Measurements from ENCODE around the gene SEMA7A. TPM values are rescaled to one million over a fixed set of nuclear protein-coding genes. Genes with fewer than 3 reads are reported as not detected.

The SEMA7A gene
- total RNA-seq, 2 donors from 2014 or later = 1.2 to 4.9 TPM

DNA sequence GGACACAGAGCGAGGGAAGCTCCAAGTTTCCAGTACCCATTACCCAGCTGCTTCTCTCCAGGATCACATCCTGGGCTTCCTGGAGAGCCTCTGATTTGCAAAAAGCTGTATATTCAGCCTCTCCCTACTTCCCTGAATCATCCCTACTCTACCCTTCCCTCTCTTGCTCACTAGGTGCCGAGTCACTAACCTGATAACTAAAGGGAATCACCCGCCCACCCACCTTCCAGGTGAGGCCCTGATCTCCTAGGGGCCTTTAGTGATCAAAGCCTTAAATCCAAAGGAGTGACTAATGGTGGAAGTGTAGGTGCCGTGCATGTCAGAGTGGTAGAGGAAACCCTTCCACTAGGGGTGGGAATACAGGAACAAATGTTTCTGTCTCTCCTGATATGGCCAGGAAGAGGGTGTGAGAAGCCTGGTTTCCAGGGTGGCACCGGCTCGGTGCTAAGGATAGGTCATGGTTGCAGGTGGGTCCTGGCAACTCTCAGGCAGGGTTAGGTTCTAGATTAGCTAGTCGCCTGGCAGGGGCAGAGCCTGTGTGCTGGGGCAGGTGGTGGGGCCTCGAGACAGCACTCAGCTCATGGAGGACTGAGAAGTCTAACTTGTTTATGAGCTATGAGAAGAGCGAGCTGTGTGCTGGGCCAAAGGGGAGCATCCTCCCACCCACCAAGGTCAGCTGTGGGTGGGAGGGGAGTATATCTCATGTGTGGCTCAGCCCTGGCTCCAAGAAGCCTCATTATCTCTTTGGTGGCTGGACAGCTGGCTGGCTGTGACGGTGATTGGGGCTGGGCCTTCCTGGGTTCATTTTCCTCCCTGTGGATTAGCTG, 10.1 kb downstream of the SEMA7A start:
- ATAC-seq (ENCODE audit: insufficient number of reproducible peaks, low FRiP score, low read depth) = no peak
- Histone ChIP-seq H3K36me3 (no peaks in the 10 kb centered on the region), H3K4me3 (no peak overlapping the region), H3K27me3 (replicated peaks; ENCODE audit: insufficient read depth) (no peaks in the 10 kb centered on the region), H3K27ac (no peak overlapping the region), H3K4me1 (ENCODE audit: control insufficient read depth in 1 of 2, low read depth in 2 of 2) (peaks cover 0 to 11% of the 10 kb centered on the region in 2 donors), H3K9me3 (no peaks in the 10 kb centered on the region)
- no peak for TF ChIP-seq CTCF (IDR thresholded peaks at IDR 0.05)
- no peak for DNase-seq (ENCODE audit: low spot score)

GRCh38 chr15:74422652-74423430, 10.9 kb downstream of the SEMA7A start:
- Histone ChIP-seq H3K27me3 (replicated peaks; ENCODE audit: insufficient read depth) (no peaks in the 10 kb centered on the region), H3K27ac (no peak overlapping the region), H3K9me3 (no peaks in the 10 kb centered on the region), H3K36me3 (no peaks in the 10 kb centered on the region), H3K4me3 (no peak overlapping the region), H3K4me1 (ENCODE audit: control insufficient read depth in 1 of 2, low read depth in 2 of 2) (peaks cover 0 to 11% of the 10 kb centered on the region in 2 donors)
- TF ChIP-seq CTCF (IDR thresholded peaks at IDR 0.05) = no peak
- ATAC-seq (ENCODE audit: insufficient number of reproducible peaks, low FRiP score, low read depth) = no peak
- no peak for DNase-seq (ENCODE audit: low spot score)

DNA sequence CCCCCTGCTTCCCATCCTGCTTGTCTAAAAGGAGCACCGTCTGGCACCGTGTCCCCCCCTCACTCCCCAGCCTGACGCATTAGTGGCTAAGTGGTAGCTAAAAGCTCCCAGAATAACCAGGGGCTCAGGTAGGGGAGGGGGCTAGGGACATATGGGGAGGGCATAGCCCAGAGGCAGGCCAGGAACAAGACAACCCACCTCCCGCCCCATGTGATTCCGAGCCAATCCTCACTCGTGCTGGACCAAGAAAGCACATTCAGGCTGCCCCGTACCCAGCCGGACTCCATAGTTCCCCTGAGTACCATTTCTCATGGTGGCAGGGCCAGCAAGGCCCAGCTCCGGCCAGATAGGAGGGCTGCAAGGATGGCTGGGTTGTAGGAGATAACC, 11.5 kb downstream of the SEMA7A start:
- no peak overlapping the region for H3K4me3 ChIP-seq
- ATAC-seq (ENCODE audit: insufficient number of reproducible peaks, low FRiP score, low read depth) = no peak

GRCh38 chr15:74421302-74422245, 12.2 kb downstream of the SEMA7A start:
- Histone ChIP-seq H3K4me1 (ENCODE audit: control insufficient read depth in 1 of 2, low read depth in 2 of 2) (peaks cover 0 to 11% of the 10 kb centered on the region in 2 donors), H3K36me3 (no peaks in the 10 kb centered on the region), H3K4me3 (no peak overlapping the region), H3K27me3 (replicated peaks; ENCODE audit: insufficient read depth) (no peaks in the 10 kb centered on the region), H3K27ac (no peak overlapping the region), H3K9me3 (no peaks in the 10 kb centered on the region)
- DNase-seq (ENCODE audit: low spot score) = no peak
- no peak for TF ChIP-seq CTCF (IDR thresholded peaks at IDR 0.05)
- no peak for ATAC-seq (ENCODE audit: insufficient number of reproducible peaks, low FRiP score, low read depth)

More for the DNA sequence above, 11.5 kb downstream of the SEMA7A start:
- TF ChIP-seq CTCF (IDR thresholded peaks at IDR 0.05) = no peak
- no peak for DNase-seq (ENCODE audit: low spot score)
- H3K9me3 ChIP-seq = no peaks in the 10 kb centered on the region
- H3K4me1 ChIP-seq (ENCODE audit: control insufficient read depth in 1 of 2, low read depth in 2 of 2) = peaks cover 0 to 11% of the 10 kb centered on the region in 2 donors
- no peak overlapping the region for H3K27ac ChIP-seq
- no peaks in the 10 kb centered on the region for H3K36me3 ChIP-seq
- H3K27me3 ChIP-seq (replicated peaks; ENCODE audit: insufficient read depth) = no peaks in the 10 kb centered on the region
